A673 (cell line): ENCODE data around the gene MTFR1L. TPM values are rescaled to one million over a fixed set of nuclear protein-coding genes. Genes with fewer than 3 reads are reported as not detected.

Source experiments
- BruUV-seq: library from RNA; stranded (reverse); fragments of 400-500 nt; replicated peaks from 2 replicates; lab custom pipeline; 2021; lab: Mats Ljungman, UMichigan
- CTCF ChIA-PET: fragments of 300-600 bp; sonication (Branson Sonifier 250); formaldehyde crosslinking; loops from one replicate; lab custom pipeline; 2022; ENCODE audit warnings: antibody characterized with exemption; lab: Charles Lee
- POLR2A ChIA-PET: fragments of 300-600 bp; sonication (Branson Sonifier 250); formaldehyde crosslinking; loops from one replicate; lab custom pipeline; 2022; ENCODE audit warnings: antibody characterized with exemption; ENCODE audit not compliant: low non-redundant PET; lab: Charles Lee
- DNase-seq: peaks from one replicate; pipeline ENCODE4 v3.0.0-alpha.2; 2015; ENCODE audit warnings: low spot score
- H3K27ac ChIP-seq: fragments of 200-600 bp; sonication (generic); 2 replicates; pipeline ENCODE4 v1.5.1; 2016; ENCODE audit warnings: mixed run types, low read depth, mild to moderate bottlenecking, mixed read lengths, antibody characterized with exemption, low read length; ENCODE audit not compliant: poor library complexity, severe bottlenecking
- H3K27me3 ChIP-seq: fragments of 200-600 bp; sonication (generic); replicated peaks from 2 replicates; pipeline ENCODE4 v1.6.1; 2017; ENCODE audit warnings: mixed run types, low read depth, mild to moderate bottlenecking, mixed read lengths, antibody characterized with exemption, low read length; ENCODE audit not compliant: insufficient read depth, poor library complexity
- H3K36me3 ChIP-seq: fragments of 200-600 bp; sonication (generic); 2 replicates; pipeline ENCODE4 v1.6.1; 2016; ENCODE audit warnings: mixed run types, mild to moderate bottlenecking, mixed read lengths, antibody characterized with exemption, low read length; ENCODE audit not compliant: insufficient read depth, poor library complexity, severe bottlenecking
- H3K4me1 ChIP-seq: fragments of 200-600 bp; sonication (generic); 2 replicates; pipeline ENCODE4 v1.6.1; 2017; ENCODE audit warnings: mixed run types, mild to moderate bottlenecking, mixed read lengths, antibody characterized with exemption, low read length; ENCODE audit not compliant: insufficient read depth, poor library complexity, severe bottlenecking
- H3K4me3 ChIP-seq: fragments of 200-600 bp; sonication (generic); 2 replicates; pipeline ENCODE4 v1.5.1; 2016; ENCODE audit warnings: low read depth, mixed run types, mild to moderate bottlenecking, mixed read lengths, low read length; ENCODE audit not compliant: poor library complexity, severe bottlenecking
- H3K9me3 ChIP-seq: fragments of 200-600 bp; sonication (generic); 2 replicates; pipeline ENCODE4 v1.6.1; 2016; ENCODE audit warnings: mixed run types, low read depth, mild to moderate bottlenecking, mixed read lengths, antibody characterized with exemption, low read length; ENCODE audit not compliant: poor library complexity, severe bottlenecking
- EZH2 ChIP-seq: fragments of 200-600 bp; sonication (generic); IDR thresholded peaks from 2 replicates; pipeline ENCODE4 v1.6.1; 2017; ENCODE audit warnings: borderline replicate concordance, low read depth, mild to moderate bottlenecking, mixed read lengths, antibody characterized with exemption, low read length; ENCODE audit not compliant: poor library complexity, severe bottlenecking
- intact Hi-C: fragments of 100-400 bp; cut with micrococcal nuclease; formaldehyde crosslinking; loops from one replicate; pipeline ENCODE4 v1.10.0; 2022; ENCODE audit not compliant: unreplicated experiment
- total RNA-seq: library from RNA; stranded (reverse); gene quantifications from 2 replicates; pipeline ENCODE4 v1.2.3, GENCODE V29; 2021
- TF ChIP-seq, protein P1 (sequence below): fragments of 300-800, 200-600 bp; sonication (generic); conservative IDR thresholded peaks from 2 replicates; pipeline ENCODE4 v1.5.1; 2017; ENCODE audit warnings: low read depth, mild to moderate bottlenecking, antibody characterized with exemption, low read length, moderate library complexity, mixed read lengths

Gene MTFR1L
- total RNA-seq, 1 experiment from 2014 or later = 45.0 TPM

- CTCF ChIA-PET = no interaction called here
- H3K4me1 ChIP-seq = no peaks in the 10 kb centered on the region
- no peaks in the 10 kb centered on the region for H3K9me3 ChIP-seq
- no TSS peak for BruUV-seq
- intact Hi-C loops = loop anchor here (5.0 kb wide), 1 partner anchor 197 kb away; the partner anchor contains the start of gene MAN1C1
- H3K27me3 ChIP-seq = no peaks in the 10 kb centered on the region
- POLR2A ChIA-PET = no interaction called here
- no peaks in the 10 kb centered on the region for H3K36me3 ChIP-seq
- no peak for DNase-seq
- no peak overlapping the region for H3K4me3 ChIP-seq
- H3K27ac ChIP-seq = no peak overlapping the region
- TF ChIP-seq, protein P1, sequence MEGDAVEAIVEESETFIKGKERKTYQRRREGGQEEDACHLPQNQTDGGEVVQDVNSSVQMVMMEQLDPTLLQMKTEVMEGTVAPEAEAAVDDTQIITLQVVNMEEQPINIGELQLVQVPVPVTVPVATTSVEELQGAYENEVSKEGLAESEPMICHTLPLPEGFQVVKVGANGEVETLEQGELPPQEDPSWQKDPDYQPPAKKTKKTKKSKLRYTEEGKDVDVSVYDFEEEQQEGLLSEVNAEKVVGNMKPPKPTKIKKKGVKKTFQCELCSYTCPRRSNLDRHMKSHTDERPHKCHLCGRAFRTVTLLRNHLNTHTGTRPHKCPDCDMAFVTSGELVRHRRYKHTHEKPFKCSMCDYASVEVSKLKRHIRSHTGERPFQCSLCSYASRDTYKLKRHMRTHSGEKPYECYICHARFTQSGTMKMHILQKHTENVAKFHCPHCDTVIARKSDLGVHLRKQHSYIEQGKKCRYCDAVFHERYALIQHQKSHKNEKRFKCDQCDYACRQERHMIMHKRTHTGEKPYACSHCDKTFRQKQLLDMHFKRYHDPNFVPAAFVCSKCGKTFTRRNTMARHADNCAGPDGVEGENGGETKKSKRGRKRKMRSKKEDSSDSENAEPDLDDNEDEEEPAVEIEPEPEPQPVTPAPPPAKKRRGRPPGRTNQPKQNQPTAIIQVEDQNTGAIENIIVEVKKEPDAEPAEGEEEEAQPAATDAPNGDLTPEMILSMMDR = no peak
- TF ChIP-seq EZH2 = no peak
Measured at GRCh38 chr1:25813734-25814471, 5.9 kb upstream of the MTFR1L start.

GRCh38 chr1:25814549-25815087 is 5.1 kb upstream of the MTFR1L start:
- H3K4me1 ChIP-seq = no peaks in the 10 kb centered on the region
- H3K9me3 ChIP-seq = no peaks in the 10 kb centered on the region
- H3K27me3 ChIP-seq = no peaks in the 10 kb centered on the region
- H3K4me3 ChIP-seq = no peak overlapping the region
- ChIA-PET CTCF (no interaction called here), POLR2A (no interaction called here)
- TF ChIP-seq, protein P1 = no peak
- TF ChIP-seq EZH2 = no peak
- intact Hi-C loops = loop anchor here (5.0 kb wide), 1 partner anchor 197 kb away; the partner anchor contains the start of gene MAN1C1
- no TSS peak for BruUV-seq
- no peaks in the 10 kb centered on the region for H3K36me3 ChIP-seq
- H3K27ac ChIP-seq = no peak overlapping the region
- DNase-seq = no peak

- DNase-seq = no peak
- Histone ChIP-seq H3K4me3 (no peak overlapping the region), H3K36me3 (no peaks in the 10 kb centered on the region), H3K27ac (no peak overlapping the region), H3K4me1 (no peaks in the 10 kb centered on the region), H3K27me3 (no peaks in the 10 kb centered on the region), H3K9me3 (no peaks in the 10 kb centered on the region)
- no peak for TF ChIP-seq EZH2
- TF ChIP-seq, protein P1 = no peak
- ChIA-PET POLR2A (interaction anchor here (0.5 kb wide), 1 partner anchor 198 kb away, joined by 4 read pairs; no protein-coding TSS in a partner anchor), CTCF (interaction anchor here (0.5 to 0.7 kb wide), 2 partner anchors 222 to 294 kb away, joined by 3 to 4 read pairs; no protein-coding TSS in a partner anchor)
- intact Hi-C loops = no loop called here
- BruUV-seq = no TSS peak
Measured at GRCh38 chr1:25815208-25816111, 4.3 kb upstream of the MTFR1L start.
